Activated T-helper 1 cell treated with anti-CD3 and anti-CD28 coated beads, Interleukin-2, amount 50 U/mL, for 16 hours (primary cell): ENCODE results near the gene AKAP7.

Experiments used
- DNase-seq, 2 donors: peaks; one replicate each; pipeline ENCODE4 v3.0.0-alpha.2; 2020; ENCODE audit warnings: low read depth in 1 of 2, low spot score in 1 of 2

The AKAP7 gene

DNA sequence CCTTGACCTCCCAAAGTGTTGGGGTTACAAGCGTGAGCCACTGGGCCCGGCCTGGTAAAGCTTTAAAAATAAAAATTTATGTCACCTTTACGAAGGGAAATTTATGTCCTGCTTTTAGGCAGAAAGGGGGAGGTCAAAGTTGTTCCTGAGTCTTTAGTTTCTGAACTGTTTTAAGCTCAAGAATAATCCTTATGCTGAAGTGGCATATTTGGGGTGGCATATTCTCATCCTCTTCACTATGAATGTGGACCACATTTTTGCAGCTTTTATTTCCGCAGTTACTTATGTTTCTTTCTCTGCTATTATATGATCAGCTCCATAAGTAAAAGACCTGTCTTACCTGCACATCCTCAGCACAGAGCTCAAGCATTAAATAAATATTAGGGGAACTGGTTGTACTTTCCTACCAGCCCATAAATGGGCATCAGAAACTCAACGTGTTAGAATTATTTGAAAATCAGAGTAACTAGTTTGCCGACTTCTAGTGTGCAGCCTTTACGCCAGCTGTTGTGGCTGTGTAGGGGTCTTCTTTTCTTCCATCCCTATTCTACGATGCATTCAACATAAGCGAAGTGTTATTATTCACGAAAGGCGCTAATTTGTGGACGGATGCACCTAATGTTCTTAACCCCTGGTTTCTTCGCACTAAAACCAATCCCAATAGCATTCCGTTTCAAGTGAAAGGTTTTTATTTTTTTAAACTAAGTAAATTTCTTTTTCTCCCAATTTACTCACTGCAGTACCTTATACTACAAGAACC is 867 bp upstream of the AKAP7 start:
- no peak for DNase-seq

DNA sequence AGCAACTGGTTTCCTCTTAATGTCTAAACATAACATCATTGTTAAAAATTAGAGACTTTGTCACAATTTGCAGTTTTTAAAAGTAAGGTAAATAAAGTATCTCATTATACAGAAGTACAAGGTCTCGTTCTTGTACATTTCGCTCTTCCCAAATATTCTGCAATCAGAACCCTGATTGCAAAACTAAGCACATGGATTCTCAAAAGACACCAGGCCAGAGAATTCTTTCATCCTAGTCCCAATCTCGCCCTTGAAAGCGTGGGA is 355 bp upstream of the AKAP7 start:
- DNase-seq: no peak

- DNase-seq: no peak
Observed at GRCh38 chr6:131136021-131136786, 937 bp downstream of the AKAP7 start.

- no peak for DNase-seq
Observed at GRCh38 chr6:131139599-131139998, 4.3 kb downstream of the AKAP7 start.

DNA sequence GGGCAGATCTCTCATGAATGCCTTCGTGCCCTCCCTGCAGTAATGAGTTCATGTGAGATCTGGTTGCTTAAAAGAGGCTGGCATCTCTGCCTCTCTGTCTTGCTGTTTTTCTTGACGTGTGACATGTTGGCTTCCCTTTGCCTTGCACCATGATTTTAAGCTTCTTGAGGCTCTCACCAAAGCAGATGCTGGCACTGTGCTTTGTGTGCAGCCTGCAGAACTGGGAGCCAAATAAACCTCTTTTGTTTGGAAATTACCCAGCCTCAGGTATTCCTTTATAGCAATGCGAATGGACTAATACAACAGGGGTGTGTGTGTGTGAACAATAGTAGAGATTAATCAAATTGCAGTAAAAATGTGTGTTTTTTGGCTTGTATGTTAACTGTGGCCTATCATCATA is 8.1 kb downstream of the AKAP7 start:
- DNase-seq: no peak

DNA sequence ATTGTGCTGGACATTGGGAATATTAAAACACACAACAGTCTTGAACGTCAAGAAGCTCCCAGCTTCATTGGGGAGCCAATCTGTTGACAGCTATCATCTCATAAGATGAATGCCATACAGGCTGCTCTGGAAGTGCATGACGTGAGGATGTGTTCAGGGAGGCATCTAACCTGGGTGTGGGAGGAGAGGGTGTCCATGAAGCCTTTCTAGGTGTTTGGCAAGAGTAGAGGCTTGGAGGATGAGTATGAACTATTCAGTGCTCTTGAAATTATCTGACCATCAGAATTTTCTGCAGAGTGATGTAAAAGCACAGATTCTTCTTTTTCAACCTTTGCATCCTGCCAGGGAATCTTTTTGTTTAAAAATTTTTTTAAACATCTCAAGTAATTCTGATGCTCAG is 11.6 kb downstream of the AKAP7 start:
- no peak for DNase-seq

DNA sequence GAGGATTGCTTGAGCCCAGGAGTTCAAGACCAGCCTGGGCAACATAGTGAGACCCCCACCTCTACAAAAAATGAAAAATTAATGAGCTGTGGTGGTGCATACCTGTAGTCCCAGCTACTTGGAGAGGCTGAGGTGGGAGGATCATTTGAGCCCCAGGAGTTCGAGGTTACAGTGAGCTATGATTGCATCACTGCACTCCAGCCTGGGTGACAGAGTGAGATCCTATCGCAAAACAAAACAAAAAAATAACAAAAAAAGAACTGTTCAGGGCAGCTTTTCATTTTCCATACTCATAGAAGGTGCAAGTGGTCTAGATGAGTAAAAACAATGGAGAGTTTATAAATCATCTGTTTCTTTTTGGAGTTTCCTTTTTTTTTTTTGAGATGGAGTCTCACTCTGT is 21.1 kb downstream of the AKAP7 start:
- no peak for DNase-seq

DNA sequence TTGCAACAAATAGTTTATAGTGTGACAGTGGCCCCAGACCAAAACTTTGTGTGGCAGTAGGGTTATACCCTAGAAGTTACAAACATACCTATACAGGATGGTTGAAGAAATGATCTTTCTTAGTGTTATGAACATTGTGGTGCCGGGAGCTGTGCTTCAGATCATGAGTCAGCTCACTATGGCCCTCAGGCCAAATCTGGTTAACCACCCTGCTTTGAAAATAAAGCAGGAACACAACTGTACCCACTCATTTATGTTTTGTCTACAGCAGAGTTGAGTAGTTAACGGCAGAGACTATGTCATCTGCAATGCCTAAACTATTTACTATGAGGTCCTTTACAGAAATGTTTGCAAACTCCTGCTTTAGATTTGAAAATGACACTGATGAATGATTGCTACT is 24.3 kb downstream of the AKAP7 start:
- no peak for DNase-seq

DNA sequence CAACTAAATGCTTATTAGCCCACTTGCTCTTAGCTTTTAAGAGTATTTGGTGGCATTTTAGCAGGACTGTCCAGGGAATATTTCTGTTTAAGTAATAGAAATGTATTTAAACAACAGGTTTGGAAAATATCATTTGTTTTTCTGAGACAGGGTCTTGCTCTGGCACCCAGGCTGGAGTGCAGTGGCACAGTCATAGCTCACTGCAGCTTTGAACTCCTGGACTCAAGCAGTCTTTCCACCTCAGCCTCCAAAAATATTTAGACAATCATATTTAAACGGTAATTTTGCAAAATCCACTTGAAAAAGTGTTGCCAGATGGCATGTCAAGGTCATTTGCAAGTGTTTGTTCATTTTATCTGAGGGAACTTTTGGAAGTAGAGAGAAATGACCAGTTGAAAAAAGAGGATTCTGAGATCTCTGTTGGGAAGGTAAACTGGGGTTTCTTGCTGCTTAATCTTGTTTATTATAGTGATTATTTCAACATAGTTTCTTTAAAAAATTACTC is 25.0 kb downstream of the AKAP7 start:
- no peak for DNase-seq

- no peak for DNase-seq
Observed at GRCh38 chr6:131161987-131162386, 26.7 kb downstream of the AKAP7 start.

GRCh38 chr6:131163886-131164285 is 28.6 kb downstream of the AKAP7 start:
- no peak for DNase-seq

- DNase-seq: no peak
Observed at GRCh38 chr6:131164506-131164905, 29.2 kb downstream of the AKAP7 start.

DNA sequence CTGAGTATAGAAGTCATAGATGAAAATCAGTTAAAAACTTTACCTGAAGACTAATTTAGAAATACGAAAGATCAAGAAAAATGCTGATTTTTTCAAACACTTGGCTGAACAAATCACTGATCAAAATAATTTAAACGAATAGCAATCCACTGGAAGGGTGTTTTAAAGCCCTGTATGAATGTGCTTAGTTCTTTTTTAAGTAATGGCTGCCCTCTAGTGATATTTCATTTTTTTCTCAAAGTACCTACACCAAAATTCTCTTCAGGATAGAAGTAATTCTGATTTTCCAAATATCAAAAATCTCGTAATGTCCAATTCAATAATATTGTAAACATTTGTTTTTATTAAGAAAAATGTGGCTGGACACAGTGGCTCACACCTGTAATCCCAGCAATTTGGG is 32.5 kb downstream of the AKAP7 start:
- no peak for DNase-seq

DNA sequence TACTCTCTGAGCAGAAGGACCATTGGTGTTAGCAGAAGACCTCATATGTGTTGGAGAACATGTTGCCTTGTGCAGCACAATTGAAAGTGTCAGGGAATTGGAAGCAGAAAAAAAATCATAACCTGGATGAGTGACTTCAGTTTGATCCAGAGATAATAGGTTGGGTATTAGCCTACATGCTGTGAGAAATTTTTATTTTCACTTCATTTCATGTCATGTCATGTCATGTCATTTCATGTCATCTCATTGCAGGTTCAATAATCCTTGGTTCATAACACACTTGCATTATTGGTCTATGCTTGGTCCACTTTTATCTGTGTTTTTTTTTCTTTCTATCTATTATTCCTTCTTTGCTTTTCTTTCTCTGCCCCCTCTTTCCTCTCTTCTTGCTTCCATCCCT is 34.3 kb downstream of the AKAP7 start:
- no peak for DNase-seq

DNA sequence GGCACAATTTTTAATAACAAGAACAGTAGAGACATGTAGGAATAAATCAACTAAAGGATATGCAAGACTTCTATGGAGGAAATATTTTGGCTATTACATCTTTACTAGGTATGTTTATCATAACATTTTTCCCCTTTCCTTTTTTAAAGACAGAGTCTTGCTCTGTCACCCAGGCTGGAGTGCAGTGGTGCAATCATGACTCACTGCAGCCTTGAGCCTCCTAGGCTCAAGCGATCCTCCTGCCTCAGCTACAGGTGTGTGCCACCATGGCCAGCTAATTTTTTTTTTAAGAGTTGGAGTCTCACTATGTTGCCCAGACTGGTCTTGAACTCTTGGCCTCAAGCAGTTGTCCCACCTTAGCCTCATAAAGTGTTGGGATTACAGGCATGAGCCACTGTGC is 37.0 kb downstream of the AKAP7 start:
- no peak for DNase-seq

- DNase-seq: no peak
Observed at GRCh38 chr6:131173680-131174079, 38.4 kb downstream of the AKAP7 start.

- no peak for DNase-seq
Observed at GRCh38 chr6:131175564-131175963, 40.3 kb downstream of the AKAP7 start.

- no peak for DNase-seq
Observed at GRCh38 chr6:131177996-131178395, 42.7 kb downstream of the AKAP7 start.

- no peak for DNase-seq
Observed at GRCh38 chr6:131182991-131183425, 47.7 kb downstream of the AKAP7 start.

- DNase-seq: no peak
Observed at GRCh38 chr6:131183427-131184095, 48.3 kb downstream of the AKAP7 start.

DNA sequence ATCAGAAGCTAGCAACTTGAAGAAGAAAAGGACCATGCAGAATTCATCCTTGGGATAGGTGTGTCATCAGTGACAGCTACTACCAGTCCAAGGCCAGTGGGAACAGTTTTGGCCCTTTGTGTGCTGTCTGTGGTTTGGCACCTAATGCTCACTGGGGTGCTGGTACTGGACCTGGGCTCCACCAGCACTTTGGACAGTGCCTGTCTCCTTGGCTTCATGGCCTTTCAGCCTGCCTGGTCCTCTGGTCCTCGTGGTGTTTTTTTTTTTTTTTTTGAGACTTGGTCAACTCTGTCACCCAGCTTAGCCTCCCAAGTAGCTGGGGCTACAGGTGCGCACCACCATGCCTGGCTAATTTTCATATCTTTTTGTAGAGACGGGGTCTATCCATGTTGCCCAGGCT is 56.3 kb downstream of the AKAP7 start:
- no peak for DNase-seq

DNA sequence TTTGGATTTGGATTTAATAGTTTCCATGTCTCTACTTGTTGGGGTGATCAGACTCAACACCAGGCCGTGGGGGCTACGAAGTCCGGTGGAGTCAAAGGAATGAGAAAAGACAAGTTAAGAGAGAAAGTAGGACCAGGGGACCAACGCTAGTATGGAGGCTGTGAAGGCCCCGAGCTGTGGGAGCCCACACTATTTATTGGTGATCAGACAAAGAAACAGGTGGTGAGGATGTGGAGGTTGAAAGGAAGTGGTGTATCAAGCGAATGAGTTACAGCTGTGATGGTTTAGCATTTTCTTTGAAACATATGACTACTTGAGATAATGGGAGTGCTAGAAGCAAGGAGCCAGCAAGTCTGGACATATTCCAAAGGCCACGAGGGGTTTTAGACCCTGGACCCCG is 62.4 kb downstream of the AKAP7 start:
- no peak for DNase-seq
